Subcutaneous adipose tissue (tissue), 4 donors: ENCODE results near the gene UNC5A. TPM values are rescaled to one million over a fixed set of nuclear protein-coding genes. Genes with fewer than 3 reads are reported as not detected.

Source experiments
- CTCF ChIP-seq: fragments of 450-650 bp; IDR thresholded peaks from one replicate; pipeline ENCODE4 v1.5.1; 2016; ENCODE audit warnings: low read depth, mild to moderate bottlenecking, control low read depth, antibody characterized with exemption, moderate library complexity
- total RNA-seq, 4 donors: library from RNA; depleted of rRNA; stranded (reverse); fragments of >200 nt; gene quantifications; one replicate each; pipeline ENCODE4 v1.1.0, GENCODE V29; 2016

The UNC5A gene
- total RNA-seq, 4 donors from 2014 or later, result 0.17 to 0.19 TPM; not detected in 2

- no peak for TF ChIP-seq CTCF
These were observed 82.3 kb downstream of the UNC5A start for GRCh38 chr5:176892663-176893062.

GRCh38 chr5:176894298-176894697 lies 83.9 kb downstream of the UNC5A start:
- no peak for TF ChIP-seq CTCF

GRCh38 chr5:176895831-176896230 lies 85.5 kb downstream of the UNC5A start:
- TF ChIP-seq CTCF, result no peak

GRCh38 chr5:176897263-176897662 lies 86.9 kb downstream of the UNC5A start:
- TF ChIP-seq CTCF, result no peak

- no peak for TF ChIP-seq CTCF
These were observed 89.0 kb downstream of the UNC5A start, which contains the start of gene HK3 for GRCh38 chr5:176899296-176899891. TSS of gene HK3 (minus strand) at chr5:176899346. CDS start at chr5:176896159, 3,187 bp downstream.

- TF ChIP-seq CTCF, result no peak
These were observed 89.8 kb downstream of the UNC5A start for GRCh38 chr5:176899946-176900779.

- TF ChIP-seq CTCF, result no peak
These were observed 90.4 kb downstream of the UNC5A start for GRCh38 chr5:176900780-176901204.
